ENCODE data around the gene UGT8.

DNA sequence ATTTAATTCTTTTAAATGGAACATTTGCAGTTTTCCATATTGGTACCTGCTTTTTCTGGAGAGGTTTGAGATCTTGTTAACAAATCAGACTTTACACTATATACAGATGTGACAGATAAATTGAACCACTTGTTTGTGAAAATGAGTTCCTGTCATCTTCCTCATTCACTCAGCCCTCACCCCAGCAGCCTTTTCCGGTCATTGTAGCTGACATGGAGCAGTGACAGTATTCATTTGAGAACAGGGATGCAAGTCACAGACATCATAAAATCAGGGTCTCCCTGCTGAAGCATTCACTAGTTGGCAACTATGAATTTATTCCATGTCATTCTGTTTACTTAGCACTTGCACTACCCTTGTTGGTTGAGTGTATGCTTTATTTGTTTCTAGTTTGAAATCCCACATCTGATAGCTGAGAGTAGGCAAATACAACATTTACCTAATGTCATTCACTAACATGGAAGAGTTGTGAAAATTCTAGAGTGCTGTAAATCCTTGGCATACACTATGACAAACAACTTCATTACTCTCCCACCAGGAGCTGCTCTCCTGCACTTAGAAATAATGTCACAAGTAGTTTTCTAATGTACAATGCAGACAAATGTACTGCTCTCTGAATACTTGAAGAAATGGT, 78.9 kb downstream of the UGT8 start:
- TF ChIP-seq, protein P1, sequence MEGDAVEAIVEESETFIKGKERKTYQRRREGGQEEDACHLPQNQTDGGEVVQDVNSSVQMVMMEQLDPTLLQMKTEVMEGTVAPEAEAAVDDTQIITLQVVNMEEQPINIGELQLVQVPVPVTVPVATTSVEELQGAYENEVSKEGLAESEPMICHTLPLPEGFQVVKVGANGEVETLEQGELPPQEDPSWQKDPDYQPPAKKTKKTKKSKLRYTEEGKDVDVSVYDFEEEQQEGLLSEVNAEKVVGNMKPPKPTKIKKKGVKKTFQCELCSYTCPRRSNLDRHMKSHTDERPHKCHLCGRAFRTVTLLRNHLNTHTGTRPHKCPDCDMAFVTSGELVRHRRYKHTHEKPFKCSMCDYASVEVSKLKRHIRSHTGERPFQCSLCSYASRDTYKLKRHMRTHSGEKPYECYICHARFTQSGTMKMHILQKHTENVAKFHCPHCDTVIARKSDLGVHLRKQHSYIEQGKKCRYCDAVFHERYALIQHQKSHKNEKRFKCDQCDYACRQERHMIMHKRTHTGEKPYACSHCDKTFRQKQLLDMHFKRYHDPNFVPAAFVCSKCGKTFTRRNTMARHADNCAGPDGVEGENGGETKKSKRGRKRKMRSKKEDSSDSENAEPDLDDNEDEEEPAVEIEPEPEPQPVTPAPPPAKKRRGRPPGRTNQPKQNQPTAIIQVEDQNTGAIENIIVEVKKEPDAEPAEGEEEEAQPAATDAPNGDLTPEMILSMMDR (IDR thresholded peaks at IDR 0.05; ENCODE audit: insufficient read depth, low read length, poor library complexity, severe bottlenecking): no peak
- no peak for TF ChIP-seq EZH2phosphoT487 (conservative IDR thresholded peaks at IDR 0.05; ENCODE audit: low read length)
